GM18907 (cell line): Measurements from ENCODE around the gene CACNG3.

Experiments
- ATAC-seq: cut with Tn5 transposase; IDR thresholded peaks from one replicate; pipeline ENCODE4 v1.9.1; 2021; ENCODE audit warnings: mild to moderate bottlenecking, moderate library complexity; ENCODE audit not compliant: unreplicated experiment

The CACNG3 gene

DNA sequence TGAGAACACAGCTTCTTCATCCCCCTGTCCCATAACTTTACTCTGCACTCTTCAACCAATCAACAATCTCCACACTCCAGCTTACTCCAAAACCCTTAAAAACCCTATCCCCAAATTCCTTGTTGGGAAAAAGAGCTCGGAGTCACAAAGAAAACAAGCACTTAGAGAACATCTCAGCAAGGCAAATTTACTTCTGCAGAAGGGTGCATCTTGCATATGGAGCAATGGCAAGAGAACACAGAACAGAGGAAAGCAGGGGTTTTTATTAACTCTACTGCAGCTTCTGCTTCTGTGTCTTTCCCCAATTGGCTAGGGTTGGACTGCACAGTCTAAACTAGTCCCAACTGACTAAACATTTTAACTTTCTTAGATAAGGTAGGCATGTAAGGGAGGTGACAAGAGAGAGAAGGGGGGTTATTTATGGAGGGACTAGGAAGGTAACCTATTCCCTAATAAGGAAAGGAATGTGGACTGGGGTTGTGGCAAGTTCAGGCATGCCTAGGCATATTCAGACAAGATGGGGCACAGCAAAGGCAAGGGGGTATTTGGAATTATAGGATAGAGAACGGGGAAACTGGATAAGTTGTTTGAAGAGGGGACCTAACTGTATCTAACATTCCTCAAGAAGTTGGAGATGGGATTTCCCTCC lies 125.5 kb downstream of the CACNG3 start:
- no peak for ATAC-seq

DNA sequence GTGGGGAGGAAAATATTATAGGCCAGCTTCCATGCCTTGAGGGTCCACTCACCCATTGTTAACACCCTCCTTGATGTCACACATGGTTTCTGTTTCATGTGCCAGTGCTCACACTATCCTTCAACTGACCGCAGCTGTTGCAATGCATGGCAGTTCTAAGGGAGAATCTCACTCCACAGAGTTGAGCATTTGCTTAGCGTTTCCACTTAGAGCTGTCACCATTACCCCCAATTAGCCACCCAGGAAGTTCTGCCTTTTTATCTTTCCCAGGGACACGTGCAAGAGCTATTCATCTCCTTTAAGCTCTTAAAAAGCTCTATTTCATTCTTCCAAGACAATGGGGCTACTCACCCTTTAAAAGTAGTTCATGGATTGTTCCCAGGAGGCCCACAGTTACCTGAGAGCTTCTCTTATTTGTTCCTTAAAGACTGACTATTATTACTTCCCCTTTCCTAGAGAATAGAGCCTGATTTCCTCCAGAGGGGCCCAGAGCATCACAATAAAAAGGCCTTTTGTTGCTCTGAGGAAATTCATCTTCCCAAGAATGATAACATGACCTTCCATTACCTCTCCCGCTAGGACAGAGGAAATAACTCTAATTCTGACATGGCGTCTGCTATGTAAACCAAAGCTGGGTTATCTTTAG lies 126.8 kb downstream of the CACNG3 start:
- no peak for ATAC-seq

DNA sequence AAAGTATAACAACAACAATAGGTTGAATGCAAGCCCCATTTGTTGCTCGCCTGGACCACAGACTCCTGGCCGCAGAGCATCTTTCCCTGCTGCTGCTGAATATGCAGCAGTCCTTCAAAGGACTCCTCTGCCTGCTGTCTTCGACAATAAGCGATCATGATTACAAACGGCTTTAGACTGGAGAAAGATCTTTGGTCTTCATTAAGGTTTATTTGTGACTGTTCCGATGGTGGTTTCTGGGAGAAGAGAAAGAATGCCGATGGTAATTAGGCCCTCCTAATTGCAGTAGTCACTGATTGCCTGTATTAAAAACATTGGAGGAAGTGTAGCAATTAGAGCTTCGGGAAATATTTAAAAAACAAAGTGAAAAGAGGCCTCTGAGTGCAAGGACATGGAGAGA lies 138.2 kb downstream of the CACNG3 start:
- ATAC-seq, result no peak

DNA sequence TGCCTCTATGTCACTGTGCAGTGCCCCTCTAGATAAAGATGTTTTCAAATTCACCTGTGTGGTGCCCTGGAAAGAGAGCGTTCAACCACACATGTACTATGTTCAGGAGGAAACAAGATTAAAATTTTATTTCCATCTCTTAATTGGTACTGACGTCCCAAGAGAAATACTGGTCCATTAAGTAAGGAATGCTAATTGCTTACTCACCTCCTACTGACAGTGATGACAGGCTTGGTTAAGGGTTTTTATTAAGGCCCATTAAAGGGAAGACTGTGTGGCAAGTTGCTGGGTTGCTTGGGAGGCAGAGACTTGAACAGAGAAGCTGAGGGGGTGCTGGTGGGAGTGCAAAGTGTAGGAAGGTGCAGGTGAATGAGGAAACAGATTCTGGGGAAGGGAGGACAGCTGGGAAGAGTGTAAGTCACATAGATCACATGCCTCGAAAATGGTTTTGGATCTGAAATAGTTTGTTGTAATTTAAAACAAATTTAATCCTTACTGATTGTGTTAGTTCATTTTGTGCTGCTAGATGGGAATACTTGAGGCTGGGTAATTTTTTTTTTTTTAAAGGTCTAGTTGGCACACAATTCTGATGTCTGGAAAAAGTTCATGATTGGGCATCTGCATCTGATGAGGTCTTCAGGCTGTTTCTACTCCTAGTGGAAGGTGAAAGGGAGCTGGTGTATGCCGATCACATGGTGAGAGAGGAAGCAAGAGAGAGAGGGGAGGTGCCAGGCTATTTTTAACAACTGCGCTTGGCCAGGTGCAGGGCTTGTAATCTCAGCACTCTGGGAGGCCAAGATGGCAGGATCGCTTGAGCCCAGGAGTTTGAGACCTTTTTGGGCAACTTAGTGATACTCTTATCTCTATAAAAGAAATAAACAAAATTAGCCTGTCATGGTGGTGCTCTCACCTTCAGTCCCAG lies 140.5 kb downstream of the CACNG3 start:
- ATAC-seq, result no peak

DNA sequence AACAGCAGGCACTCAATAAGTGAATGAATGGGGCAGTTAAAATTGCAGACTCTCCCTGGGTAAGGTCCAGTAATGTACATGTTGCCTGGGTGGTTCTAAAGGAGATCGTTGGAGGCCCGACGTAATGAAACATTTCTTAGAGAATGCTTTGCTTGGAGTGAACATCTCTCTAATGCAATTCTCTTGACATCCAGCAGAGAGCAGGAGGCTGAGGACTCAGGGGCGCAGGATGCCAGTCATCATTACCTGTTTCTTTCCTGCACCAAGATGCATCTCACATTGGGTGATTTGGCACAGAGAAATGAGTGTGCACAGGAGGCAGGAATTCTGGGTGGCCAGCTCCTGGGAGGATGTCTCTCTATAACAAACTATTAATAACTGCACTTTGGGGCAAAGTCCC lies 152.9 kb downstream of the CACNG3 start:
- ATAC-seq, result no peak
